SK-N-SH treated with all-trans-retinoic acid at 6 μM for 48 hours (cell line): ENCODE results near the gene ZBTB7C.

Source experiments
- ARNTL ChIP-seq: fragments of 450-650 bp; formaldehyde crosslinking; IDR thresholded peaks from 2 replicates; pipeline ENCODE4 v1.5.0; 2020; ENCODE audit warnings: low read depth, mild to moderate bottlenecking, moderate library complexity, borderline replicate concordance
- BACH2 ChIP-seq: fragments of 250-450 bp; sonication (Bioruptor Pico); IDR thresholded peaks from 2 replicates; pipeline ENCODE4 v1.9.0; 2021; ENCODE audit warnings: mild to moderate bottlenecking, borderline replicate concordance
- CSDC2 ChIP-seq: fragments of 250-450 bp; sonication (Bioruptor Pico); IDR thresholded peaks from 2 replicates; pipeline ENCODE4 v1.5.0; 2020; ENCODE audit warnings: mild to moderate bottlenecking, moderate library complexity
- ISL1 ChIP-seq: fragments of 250-450 bp; sonication (Bioruptor Pico); IDR thresholded peaks from 2 replicates; pipeline ENCODE4 v2.1.2; 2022; ENCODE audit warnings: mild to moderate bottlenecking, moderate library complexity
- OSR1 ChIP-seq: fragments of 250-450 bp; sonication (Bioruptor Pico); IDR thresholded peaks from 2 replicates; pipeline ENCODE4 v1.8.0; 2022; ENCODE audit warnings: moderate library complexity, mild to moderate bottlenecking, inconsistent platforms
- RARB ChIP-seq: fragments of 250-450 bp; sonication (Bioruptor Pico); IDR thresholded peaks from 2 replicates; pipeline ENCODE4 v1.8.0; 2021; ENCODE audit warnings: mild to moderate bottlenecking, moderate library complexity
- SNAI2 ChIP-seq: fragments of 250-450 bp; sonication (Bioruptor Pico); IDR thresholded peaks from 2 replicates; pipeline ENCODE4 v1.5.0; 2020; ENCODE audit warnings: mild to moderate bottlenecking, moderate library complexity
- ZC3H10 ChIP-seq: fragments of 250-450 bp; sonication (Bioruptor Pico); IDR thresholded peaks from 2 replicates; pipeline ENCODE4 v1.5.1; 2021; ENCODE audit warnings: mild to moderate bottlenecking, moderate library complexity
- ZFP3 ChIP-seq: fragments of 250-450 bp; sonication (Bioruptor Pico); IDR thresholded peaks from 2 replicates; pipeline ENCODE4 v1.5.0; 2020; ENCODE audit warnings: mild to moderate bottlenecking, moderate library complexity
- ZNF565 ChIP-seq: fragments of 450-650 bp; formaldehyde crosslinking; conservative IDR thresholded peaks from 2 replicates; pipeline ENCODE4 v1.5.0; 2020; ENCODE audit warnings: low read depth, mild to moderate bottlenecking, moderate library complexity
- ZNF70 ChIP-seq: fragments of 450-650 bp; formaldehyde crosslinking; IDR thresholded peaks from 2 replicates; pipeline ENCODE4 v1.5.0; 2020; ENCODE audit warnings: mild to moderate bottlenecking, moderate library complexity
- ZNF8 ChIP-seq: fragments of 450-650 bp; formaldehyde crosslinking; IDR thresholded peaks from 2 replicates; pipeline ENCODE4 v1.5.0; 2020; ENCODE audit warnings: mild to moderate bottlenecking, moderate library complexity
- TF ChIP-seq, protein P1 (sequence below): fragments of 250-450 bp; sonication (Bioruptor Pico); IDR thresholded peaks from 2 replicates; pipeline ENCODE4 v1.5.1; 2020; ENCODE audit warnings: low read depth, mild to moderate bottlenecking, moderate library complexity
- TF ChIP-seq, protein P2 (sequence below): fragments of 250-450 bp; sonication (Bioruptor Pico); IDR thresholded peaks from 2 replicates; pipeline ENCODE4 v1.8.0; 2021; ENCODE audit warnings: low read depth, mild to moderate bottlenecking, moderate library complexity, borderline replicate concordance

DNA sequence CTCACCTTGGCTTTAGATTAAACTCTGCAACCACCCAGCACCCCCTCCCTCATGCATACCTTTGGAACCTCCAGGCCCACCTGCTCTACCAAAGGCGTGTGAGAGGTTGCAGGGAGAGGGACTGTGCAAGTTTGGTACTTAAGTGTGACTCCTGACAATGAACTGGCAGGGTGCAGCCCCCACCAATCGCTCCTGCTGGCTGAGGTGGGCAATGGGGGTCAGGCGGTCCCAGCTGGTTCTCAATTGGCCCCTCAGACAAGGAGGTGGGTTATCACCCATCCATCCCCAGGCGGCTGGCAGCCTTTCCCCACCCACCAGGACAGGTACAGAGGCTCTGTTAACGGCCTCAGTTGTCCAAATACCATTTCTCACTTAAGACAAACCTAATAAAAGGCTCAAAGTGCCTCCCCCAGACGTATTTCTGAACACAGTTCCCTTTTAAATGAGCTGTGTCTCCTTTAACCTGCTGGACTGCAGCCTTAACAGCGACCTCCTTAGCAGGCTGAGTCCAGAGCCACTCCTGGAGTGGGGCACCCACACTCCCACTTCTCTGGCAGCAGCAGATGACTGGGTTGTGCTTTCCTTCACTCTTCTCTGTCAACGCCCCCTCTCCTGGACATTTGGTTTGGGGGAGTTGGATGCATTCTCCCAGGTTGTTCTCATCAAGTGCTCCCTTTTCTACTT lies 309.6 kb downstream of the ZBTB7C start:
- TF ChIP-seq ISL1 (CRISPR knock-in tag) (no peak), ZFP3 (CRISPR knock-in tag) (no peak), CSDC2 (no peak), BACH2 (CRISPR knock-in tag) (no peak), SNAI2 (CRISPR knock-in tag) (no peak), ARNTL (CRISPR knock-in tag) (no peak), RARB (no peak), ZNF565 (CRISPR knock-in tag) (no peak), ZC3H10 (no peak), ZNF70 (CRISPR knock-in tag) (no peak), OSR1 (no peak), ZNF8 (CRISPR knock-in tag) (no peak)
- TF ChIP-seq, protein P1, sequence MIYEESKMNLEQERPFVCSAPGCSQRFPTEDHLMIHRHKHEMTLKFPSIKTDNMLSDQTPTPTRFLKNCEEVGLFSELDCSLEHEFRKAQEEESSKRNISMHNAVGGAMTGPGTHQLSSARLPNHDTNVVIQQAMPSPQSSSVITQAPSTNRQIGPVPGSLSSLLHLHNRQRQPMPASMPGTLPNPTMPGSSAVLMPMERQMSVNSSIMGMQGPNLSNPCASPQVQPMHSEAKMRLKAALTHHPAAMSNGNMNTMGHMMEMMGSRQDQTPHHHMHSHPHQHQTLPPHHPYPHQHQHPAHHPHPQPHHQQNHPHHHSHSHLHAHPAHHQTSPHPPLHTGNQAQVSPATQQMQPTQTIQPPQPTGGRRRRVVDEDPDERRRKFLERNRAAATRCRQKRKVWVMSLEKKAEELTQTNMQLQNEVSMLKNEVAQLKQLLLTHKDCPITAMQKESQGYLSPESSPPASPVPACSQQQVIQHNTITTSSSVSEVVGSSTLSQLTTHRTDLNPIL, result no peak
- TF ChIP-seq, protein P2, sequence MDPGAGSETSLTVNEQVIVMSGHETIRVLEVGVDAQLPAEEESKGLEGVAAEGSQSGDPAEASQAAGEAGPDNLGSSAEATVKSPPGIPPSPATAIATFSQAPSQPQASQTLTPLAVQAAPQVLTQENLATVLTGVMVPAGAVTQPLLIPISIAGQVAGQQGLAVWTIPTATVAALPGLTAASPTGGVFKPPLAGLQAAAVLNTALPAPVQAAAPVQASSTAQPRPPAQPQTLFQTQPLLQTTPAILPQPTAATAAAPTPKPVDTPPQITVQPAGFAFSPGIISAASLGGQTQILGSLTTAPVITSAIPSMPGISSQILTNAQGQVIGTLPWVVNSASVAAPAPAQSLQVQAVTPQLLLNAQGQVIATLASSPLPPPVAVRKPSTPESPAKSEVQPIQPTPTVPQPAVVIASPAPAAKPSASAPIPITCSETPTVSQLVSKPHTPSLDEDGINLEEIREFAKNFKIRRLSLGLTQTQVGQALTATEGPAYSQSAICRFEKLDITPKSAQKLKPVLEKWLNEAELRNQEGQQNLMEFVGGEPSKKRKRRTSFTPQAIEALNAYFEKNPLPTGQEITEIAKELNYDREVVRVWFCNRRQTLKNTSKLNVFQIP, result no peak
